ENCODE results near the gene MORN4.

GRCh38 chr10:97631098-97631497, 2.2 kb downstream of the MORN4 start:
- TF ChIP-seq CTCF (IDR thresholded peaks at IDR 0.05) (no peak), ZFX (IDR thresholded peaks at IDR 0.05; ENCODE audit: borderline replicate concordance) (no peak)

All from 22Rv1 (cell line).